SK-N-SH treated with all-trans-retinoic acid at 6 μM for 48 hours (cell line): ENCODE data around the gene ZNF563.

ENCODE experiments used
- BACH2 ChIP-seq: fragments of 250-450 bp; sonication (Bioruptor Pico); IDR thresholded peaks from 2 replicates; pipeline ENCODE4 v1.9.0; 2021; ENCODE audit warnings: mild to moderate bottlenecking, borderline replicate concordance
- CSDC2 ChIP-seq: fragments of 250-450 bp; sonication (Bioruptor Pico); IDR thresholded peaks from 2 replicates; pipeline ENCODE4 v1.5.0; 2020; ENCODE audit warnings: mild to moderate bottlenecking, moderate library complexity
- OSR1 ChIP-seq: fragments of 250-450 bp; sonication (Bioruptor Pico); IDR thresholded peaks from 2 replicates; pipeline ENCODE4 v1.8.0; 2022; ENCODE audit warnings: moderate library complexity, mild to moderate bottlenecking, inconsistent platforms
- TOX ChIP-seq: fragments of 250-450 bp; sonication (Bioruptor Pico); IDR thresholded peaks from 2 replicates; pipeline ENCODE4 v1.8.0; 2021; ENCODE audit warnings: mild to moderate bottlenecking, moderate library complexity, borderline replicate concordance
- ZC3H10 ChIP-seq: fragments of 250-450 bp; sonication (Bioruptor Pico); IDR thresholded peaks from 2 replicates; pipeline ENCODE4 v1.5.1; 2021; ENCODE audit warnings: mild to moderate bottlenecking, moderate library complexity
- ZFP3 ChIP-seq: fragments of 250-450 bp; sonication (Bioruptor Pico); IDR thresholded peaks from 2 replicates; pipeline ENCODE4 v1.5.0; 2020; ENCODE audit warnings: mild to moderate bottlenecking, moderate library complexity
- ZFP30 ChIP-seq: fragments of 450-650 bp; formaldehyde crosslinking; IDR thresholded peaks from 2 replicates; pipeline ENCODE4 v1.5.0; 2022; ENCODE audit warnings: mild to moderate bottlenecking, moderate library complexity
- ZNF565 ChIP-seq: fragments of 450-650 bp; formaldehyde crosslinking; conservative IDR thresholded peaks from 2 replicates; pipeline ENCODE4 v1.5.0; 2020; ENCODE audit warnings: low read depth, mild to moderate bottlenecking, moderate library complexity
- ZNF70 ChIP-seq: fragments of 450-650 bp; formaldehyde crosslinking; IDR thresholded peaks from 2 replicates; pipeline ENCODE4 v1.5.0; 2020; ENCODE audit warnings: mild to moderate bottlenecking, moderate library complexity
- TF ChIP-seq, protein P1 (sequence below): fragments of 250-450 bp; sonication (Bioruptor Pico); IDR thresholded peaks from 2 replicates; pipeline ENCODE4 v1.8.0; 2020; ENCODE audit warnings: mild to moderate bottlenecking, moderate library complexity, borderline replicate concordance

GRCh38 chr19:12314553-12314952, 18.9 kb downstream of the ZNF563 start:
- TF ChIP-seq ZNF565 (CRISPR knock-in tag) (no peak), OSR1 (CRISPR knock-in tag) (no peak), ZC3H10 (CRISPR knock-in tag) (no peak), BACH2 (no peak), ZFP30 (CRISPR knock-in tag) (no peak), ZNF70 (CRISPR knock-in tag) (no peak), ZFP3 (CRISPR knock-in tag) (no peak), CSDC2 (CRISPR knock-in tag) (no peak), TOX (CRISPR knock-in tag) (no peak)
- TF ChIP-seq, protein P1, sequence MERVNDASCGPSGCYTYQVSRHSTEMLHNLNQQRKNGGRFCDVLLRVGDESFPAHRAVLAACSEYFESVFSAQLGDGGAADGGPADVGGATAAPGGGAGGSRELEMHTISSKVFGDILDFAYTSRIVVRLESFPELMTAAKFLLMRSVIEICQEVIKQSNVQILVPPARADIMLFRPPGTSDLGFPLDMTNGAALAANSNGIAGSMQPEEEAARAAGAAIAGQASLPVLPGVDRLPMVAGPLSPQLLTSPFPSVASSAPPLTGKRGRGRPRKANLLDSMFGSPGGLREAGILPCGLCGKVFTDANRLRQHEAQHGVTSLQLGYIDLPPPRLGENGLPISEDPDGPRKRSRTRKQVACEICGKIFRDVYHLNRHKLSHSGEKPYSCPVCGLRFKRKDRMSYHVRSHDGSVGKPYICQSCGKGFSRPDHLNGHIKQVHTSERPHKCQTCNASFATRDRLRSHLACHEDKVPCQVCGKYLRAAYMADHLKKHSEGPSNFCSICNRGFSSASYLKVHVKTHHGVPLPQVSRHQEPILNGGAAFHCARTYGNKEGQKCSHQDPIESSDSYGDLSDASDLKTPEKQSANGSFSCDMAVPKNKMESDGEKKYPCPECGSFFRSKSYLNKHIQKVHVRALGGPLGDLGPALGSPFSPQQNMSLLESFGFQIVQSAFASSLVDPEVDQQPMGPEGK (CRISPR knock-in tag) = no peak
